T-helper 2 cell treated with Interferon-gamma antibody and Interleukin-4, amounts not matched to agents 100 ng/mL and 5 ng/mL, for 36 hours (primary cell): ENCODE results near the gene CCL28. TPM values are rescaled to one million over a fixed set of nuclear protein-coding genes. Genes with fewer than 3 reads are reported as not detected.
"Not testable (repeated sequence)": the region's sequence is repeated elsewhere in the genome, so short reads cannot be mapped to it uniquely, and the experiment has no call there.

Experiments used
- intact Hi-C: fragments of 100-400 bp; cut with micrococcal nuclease; formaldehyde crosslinking; loops from one replicate; pipeline ENCODE4 v1.15.1; 2023
- total RNA-seq: library from RNA; stranded (reverse); gene quantifications from 2 replicates; pipeline ENCODE4 v1.2.3, GENCODE V29; 2022

Gene CCL28, protein sequence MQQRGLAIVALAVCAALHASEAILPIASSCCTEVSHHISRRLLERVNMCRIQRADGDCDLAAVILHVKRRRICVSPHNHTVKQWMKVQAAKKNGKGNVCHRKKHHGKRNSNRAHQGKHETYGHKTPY
- 15.2 and 16.4 TPM in 2 replicates for total RNA-seq

DNA sequence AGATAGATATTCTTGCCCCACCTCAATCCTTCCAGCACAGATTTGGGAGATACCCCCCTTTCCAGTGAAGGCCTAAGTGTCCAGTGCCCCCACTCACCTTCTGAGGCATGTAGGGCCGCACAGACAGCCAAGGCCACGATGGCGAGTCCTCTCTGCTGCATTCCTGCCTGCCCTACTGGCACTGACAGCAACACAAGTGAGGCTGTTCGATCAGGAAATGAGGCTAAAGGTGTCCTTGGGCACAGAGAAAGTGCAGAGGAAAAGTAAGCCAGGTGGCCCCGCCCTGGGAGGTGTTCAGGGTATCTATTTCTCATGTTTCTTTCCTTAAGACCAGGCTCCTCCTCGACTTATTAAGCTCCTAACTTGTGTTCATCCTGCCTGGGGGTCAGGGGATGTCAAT, at the start of gene CCL28:
TSS of gene CCL28 (minus strand) at position 236 of the 400 bp plus-strand sequence. CDS start at position 161, 75 bp downstream.
- intact Hi-C loops, result no loop called here

DNA sequence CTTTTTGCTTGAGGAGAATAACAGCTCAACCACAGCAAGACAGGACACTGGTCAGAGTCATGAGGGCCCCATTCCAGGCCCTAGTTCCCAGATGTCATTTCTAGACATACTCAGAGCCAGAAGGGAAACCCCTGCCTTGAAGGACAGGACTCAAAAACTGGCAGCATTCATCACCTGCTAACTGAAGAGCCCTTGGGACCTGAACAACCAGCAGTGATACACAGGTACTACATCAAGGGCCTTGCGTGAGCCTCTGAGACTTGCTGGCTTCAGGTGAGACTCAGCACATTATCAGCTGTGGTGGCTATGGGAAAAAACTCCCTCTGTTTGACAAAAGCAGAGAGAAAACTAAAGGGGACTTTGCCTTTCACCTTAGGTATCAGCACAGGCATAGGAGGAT, 48.9 kb upstream of the CCL28 start:
- intact Hi-C loops, result no loop called here

DNA sequence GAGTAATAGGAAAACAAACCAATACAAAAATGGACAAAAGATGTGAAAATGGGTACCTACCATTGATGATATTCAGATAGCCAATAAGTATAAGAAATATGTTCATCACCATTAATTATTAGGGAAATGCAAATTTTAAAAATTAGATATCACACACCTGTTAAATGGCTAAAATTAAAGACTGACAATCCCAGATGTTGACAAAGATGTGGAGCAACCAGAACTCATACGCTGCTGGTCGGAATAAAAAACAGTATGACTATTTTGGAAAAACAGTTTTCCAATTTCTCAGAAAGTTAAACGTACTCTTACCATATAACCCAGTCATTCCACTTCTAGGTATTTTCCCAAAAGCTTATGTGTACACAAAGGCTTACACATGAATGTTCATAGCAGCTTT, 44.4 kb upstream of the CCL28 start:
- intact Hi-C loops, result no loop called here

DNA sequence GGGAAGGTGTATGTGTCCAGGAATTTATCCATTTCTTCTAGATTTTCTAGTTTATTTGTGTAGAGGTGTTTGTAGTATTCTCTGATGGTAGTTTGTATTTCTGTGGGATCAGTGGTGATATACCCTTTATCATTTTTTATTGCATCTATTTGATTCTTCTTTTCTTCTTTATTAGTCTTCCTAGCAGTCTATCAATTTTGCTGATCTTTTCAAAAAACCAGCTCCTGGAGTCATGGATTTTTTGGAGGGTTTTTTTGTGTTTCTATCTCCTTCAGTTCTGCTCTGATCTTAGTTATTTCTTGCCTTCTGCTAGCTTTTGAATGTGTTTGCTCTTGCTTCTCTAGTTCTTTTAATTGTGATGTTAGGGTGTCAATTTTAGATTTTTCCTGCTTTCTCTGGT, 29.4 kb upstream of the CCL28 start:
- intact Hi-C loops, result not testable (repeated sequence)

DNA sequence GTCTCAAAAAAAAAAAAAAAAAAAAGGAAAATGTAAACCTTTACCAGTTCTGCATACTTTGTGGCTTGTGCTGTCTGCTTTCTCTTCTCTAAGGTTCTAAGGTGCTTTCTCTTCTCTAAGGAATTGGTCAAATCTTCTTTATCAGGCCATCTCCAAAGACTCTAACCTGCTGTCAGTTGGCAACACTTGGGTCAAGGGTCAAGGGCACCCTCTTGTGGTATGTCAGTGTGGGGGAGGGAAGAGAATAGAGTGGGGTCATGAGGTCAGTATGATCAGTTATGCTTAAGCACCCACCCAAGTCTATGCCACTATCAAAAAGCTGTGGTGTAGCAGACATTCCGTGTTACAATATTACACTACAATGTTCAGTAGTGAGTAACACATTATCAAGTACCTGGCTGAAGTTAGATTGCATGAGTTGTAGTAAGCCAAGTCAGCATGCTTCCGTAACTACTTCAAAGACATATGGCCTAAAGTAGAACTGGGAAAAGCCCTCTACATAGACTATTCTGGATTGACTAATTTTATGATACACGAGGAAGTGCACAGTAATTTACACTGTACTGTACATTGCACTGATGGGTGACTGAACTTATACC, 25.0 kb upstream of the CCL28 start:
- intact Hi-C loops, result no loop called here

DNA sequence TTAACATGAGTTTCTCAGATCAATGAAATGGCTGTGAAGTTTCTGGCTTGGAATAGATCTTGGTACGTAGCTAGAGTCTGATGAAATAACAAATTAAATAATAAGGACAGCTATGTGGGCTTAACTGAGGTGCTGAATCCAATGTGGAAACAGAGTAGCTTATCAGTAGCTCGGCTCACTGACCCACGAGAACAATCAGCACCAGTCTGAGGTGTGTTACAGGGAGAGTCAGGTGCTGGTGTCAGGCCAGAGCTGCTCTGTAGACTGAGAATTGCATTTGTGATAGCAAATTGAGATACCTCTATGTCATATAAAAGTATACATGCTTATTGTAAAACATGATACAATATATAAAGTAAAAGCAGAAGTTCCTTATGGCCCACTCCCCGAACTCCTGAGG, 21.2 kb upstream of the CCL28 start:
- intact Hi-C loops, result no loop called here

DNA sequence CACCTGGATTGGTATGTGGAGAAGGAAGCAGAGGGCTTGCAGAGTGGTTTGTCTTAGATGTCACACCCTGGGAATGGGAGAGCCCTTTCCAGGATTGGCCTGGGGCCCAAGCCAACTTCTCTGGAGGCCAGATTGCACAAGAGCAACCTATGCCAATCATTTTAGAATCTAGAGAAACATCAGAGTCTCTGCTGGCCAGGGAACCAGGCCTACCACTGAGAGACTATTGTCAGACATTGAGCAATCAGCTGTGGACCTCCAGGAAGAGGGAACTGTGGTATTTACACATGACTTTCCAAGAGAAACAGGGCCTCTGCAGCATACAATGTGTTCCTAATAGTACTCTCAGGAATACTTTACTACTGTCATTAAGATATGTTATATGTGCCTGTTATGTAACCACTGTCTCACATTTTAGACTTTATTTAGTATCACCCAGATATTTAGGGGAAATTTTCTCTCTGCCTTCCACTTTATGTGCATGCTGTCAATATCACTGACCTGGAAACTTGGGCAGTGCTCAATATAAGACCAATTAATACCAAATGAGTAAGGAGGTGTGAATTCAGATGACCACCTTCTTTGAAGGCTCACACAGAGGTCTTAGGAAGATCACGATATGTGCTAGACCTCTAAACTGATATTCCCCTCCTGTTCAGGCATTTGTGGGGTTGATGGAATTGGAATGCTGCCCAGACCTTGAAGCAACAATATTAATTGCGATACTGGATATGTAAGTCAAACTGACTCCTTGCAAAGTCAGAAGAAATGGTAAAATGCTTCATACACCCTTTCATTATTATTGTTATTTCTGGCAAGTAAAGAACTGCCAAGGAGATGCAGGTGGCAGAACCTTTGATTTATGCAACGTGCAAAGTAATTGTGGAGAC, 20.5 kb upstream of the CCL28 start:
- intact Hi-C loops, result no loop called here

DNA sequence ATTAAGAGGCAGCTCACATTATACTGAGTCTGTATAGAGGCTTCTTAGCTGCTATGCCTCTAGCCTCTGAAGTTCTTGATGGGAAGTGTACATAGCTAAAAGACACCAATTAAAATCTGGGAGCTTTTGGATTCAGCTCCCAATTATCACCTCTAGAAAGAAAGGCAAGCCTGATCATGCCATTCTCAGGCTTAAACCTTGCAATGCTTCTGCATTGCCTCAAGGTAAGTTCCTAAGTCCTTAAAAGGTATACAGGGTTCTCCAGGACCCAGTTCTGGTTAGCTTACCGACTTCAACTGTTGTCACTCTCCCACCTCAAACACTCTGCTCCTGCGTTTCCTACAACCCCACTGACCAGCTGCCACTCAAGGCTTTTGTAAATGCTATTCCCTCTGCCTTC, 17.5 kb upstream of the CCL28 start:
- intact Hi-C loops, result no loop called here

DNA sequence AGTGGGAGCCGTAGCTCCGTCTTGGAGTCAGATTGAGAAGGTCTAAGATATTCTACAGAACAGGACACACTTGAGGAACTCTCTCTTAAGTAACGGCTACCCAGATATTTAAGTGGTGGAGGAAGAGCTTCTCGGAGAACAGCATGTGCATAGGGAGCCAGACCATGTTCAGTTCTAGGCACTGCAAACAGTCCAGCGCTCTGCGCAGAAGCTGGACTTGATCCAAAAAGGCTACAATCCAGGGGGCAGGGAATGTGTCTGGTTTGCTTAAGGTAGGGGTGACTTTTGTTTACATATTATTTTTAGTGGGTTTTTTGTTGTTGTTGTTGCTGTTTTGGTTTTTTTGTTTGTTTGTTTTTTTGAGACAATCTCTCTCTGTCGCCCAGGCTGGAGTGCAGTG, 16.8 kb upstream of the CCL28 start:
- intact Hi-C loops, result no loop called here

DNA sequence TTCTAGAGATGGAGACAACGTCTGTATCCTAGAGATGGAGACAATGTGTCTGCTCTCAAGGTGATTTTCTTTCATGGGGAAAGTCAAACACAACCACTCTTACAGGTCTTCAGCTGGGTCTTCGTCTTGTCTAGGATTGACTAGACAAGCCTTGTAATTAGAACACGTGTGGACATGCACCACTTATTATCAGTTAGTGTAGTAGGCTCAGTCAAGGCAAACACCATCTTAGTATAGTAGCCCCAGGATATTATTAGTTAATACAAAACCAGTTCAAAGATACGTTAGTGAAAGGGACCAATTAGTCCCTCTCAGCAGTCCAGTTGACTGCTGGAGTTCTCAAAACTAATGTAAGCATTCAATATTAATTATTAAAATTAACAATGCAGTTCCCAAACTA, 15.1 kb upstream of the CCL28 start:
- intact Hi-C loops, result no loop called here

DNA sequence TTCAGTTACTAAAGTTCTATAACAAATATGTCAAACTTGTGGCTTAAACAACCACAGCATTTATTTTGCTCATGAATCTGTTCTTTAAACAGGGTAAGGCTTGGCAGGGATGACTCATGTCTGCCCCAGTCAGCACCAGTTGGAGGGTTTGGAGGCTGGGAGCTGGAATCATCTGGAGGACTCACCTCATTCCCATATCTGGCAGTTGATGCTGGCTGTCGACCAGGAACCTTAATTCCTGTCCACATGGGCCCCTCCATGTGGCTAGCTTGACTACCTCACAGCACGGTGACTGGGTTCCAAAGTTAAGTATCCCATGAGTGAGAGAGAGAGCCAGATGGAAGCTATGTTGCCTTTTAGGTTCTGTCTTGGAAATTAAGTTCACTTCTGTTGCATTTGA, 13.8 kb upstream of the CCL28 start:
- intact Hi-C loops, result no loop called here

DNA sequence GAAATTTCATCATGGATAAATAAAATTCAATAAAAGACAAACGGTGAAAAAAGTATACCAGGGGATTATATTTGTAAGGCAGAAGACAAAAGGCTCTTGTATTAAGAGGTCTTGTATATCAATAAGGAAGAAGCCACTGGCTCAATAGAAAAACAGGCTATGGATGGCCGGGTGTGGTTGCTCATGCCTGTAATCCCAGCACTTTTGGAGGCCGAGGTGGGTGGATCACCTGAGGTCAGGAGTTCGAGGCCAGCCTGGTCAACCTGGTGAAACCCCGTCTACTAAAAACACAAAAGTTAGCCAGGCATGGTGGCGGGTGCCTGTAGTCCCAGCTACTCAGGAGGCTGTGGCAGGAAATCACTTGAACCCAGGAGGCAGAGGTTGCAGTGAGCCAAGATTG, 10.9 kb upstream of the CCL28 start:
- intact Hi-C loops, result not testable (repeated sequence)

DNA sequence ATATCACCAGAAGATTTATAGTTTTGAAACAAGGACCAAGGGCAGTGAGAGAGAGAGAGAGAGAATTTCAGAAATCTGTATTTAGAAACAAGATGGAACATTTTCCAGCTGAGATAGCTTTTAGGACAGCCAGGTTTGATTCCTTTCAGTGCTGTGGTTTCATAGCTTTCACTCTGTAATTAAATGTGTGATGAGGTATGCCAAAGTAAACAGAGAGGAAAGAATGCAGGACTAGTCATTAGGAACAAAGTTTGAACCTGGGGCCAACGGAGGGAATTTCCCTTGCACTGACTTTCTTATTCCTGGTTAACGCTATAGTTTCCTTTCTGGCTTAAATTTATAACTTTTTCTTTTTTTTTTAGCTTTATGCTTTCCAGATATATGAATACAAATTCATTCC, 10.0 kb upstream of the CCL28 start:
- intact Hi-C loops, result no loop called here

DNA sequence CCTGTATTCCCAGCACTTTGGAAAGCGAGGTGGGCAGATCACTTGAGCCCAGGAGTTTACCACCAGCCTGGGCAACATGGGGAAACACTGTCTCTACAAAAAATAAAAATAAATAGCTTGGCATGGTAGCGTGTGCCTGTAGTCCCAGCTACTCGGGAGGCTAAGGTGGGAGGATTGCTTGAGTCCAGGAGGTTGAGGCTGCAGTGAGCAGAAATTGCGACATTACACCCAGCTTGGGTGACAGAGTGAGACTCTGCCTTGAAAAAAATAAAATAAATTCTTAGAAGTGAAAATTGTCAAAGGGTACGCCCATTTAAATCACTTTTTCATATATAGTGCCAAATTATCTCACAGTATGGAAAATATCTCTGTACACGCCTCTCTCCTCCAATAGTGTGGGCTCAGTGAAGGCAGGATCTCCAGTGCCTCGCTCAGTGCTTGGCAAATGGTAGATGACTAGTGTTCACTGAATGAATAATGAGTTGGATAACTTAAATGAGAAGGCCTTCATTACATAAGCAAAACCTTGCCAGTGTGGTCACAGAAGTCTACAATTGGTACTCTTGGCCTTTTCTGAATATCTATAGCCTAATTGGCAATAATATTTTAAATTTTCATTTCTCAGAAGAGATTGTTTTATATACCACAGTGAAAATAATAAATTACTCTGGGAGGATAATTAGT, 9.4 kb upstream of the CCL28 start:
- intact Hi-C loops, result no loop called here

DNA sequence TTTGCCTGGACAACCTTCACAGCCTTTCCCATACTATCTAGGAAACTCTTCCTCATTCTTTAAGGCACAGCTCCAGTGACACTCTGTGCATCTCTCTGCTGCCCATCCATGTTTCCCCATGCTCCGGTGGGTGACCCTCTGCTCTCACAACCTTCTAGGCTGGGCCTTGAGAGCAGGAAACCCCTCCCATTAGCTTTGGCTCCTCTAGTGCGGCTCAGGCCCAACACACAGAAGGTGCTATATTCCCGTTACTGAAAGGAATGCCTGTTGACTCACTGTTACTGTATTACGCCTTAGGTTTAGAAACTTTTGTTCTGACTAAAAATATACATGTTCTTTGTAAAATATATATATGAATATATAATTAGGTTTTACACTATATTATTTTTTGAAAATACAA, 8.1 kb upstream of the CCL28 start:
- intact Hi-C loops, result no loop called here

DNA sequence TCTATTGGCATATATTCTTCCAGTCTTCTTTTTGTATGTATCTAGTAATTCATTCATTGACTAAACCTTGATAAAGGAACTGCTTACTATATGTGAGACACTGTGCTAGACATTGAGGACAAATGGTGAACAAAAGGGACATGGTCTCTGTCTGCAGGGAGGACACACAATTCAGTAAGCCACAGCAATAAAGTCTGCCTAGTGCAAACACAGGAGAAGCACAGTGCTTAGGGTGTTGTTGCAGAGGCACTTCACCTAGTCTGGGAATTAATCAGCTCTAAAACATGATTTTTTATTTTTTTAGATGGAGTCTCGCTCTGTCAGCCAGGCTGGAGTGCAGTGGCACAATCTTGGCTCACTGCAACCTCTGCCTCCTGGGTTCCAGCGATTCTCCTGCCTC, 6.4 kb upstream of the CCL28 start:
- intact Hi-C loops, result no loop called here

DNA sequence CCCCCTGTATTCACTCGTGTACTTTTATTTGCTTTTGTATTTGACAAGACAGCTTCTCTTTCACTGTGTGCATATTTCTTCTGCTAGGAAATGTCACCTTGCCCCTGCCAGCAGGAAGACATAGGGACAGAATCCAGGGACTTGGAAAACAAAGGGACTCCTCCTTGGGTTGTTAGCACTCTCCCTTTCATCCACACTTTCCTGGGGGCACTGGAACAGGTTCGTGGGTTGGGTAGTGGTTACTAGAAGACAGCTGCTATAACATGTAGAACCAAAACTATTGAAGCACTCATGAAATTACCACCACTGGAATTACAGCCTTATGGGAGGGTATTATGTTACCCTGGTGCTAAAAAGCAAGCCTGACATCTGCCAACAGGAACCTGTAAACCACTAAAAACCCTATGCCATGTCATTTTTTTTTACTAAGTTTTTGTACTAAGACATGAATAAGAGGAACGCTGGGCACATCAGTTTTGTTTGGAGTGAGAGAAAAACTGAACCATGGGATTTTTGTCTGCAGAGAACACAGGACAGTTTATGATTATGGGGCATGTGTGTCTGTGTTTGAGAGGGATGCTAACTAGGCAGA, 4.7 kb upstream of the CCL28 start:
- intact Hi-C loops, result no loop called here

DNA sequence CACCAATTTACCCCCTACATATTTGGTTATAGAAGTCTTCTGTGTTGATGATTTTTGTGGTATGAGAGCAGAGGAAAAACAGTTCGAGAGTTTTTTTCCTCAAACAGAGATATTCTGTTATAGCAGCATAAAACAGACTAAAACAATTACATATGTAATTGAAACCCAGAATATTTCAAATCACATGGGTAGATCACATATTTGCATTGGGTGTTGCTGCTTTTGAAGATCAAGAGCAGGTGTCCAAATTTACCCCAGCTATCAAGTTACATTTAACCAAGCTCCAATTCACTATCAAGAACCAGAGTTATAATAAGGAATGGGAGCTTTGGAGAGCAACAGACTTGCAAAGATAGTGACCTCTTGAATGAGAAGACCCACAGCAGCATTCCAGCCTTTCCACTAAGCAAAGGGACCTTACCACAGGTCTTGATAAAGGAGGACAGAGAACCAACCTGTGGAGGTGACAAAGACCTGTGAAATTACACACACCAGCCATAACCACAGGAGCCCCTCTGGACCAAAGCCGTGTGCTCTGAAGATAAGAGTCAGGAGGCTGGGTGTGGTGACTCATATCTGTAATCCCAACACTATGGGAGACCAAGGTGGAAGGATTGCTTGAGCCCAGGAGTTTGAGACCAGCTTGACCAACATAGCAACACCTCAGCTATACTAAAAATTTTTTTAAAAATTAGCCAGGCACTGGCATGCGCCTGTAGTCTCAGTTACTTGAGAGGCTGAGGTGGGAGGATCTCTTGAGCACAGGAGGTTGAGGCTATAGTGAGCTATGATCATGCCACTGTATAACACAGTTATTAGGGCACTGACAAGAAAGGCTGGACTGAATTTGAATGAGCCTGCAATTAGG, 4.0 kb upstream of the CCL28 start:
- intact Hi-C loops, result no loop called here

DNA sequence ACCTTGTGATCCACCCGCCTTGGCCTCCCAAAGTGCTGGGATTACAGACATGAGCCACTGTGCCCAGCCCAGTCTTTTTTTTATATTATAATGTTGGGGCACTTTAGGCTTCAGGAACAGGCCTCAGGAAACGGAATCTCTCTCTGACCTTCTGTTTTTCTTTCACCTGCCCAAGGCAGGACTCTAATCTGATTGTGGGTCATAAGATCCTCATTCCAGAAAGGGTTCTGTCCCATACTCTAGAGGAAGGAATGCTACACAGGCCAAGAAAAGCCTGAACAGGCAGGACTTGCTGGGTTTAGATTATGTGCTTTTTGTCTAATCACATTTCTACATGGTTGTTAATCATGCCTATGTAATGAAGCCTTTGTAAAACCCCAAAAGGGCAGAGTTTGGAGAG, 1.8 kb upstream of the CCL28 start:
- intact Hi-C loops, result no loop called here

DNA sequence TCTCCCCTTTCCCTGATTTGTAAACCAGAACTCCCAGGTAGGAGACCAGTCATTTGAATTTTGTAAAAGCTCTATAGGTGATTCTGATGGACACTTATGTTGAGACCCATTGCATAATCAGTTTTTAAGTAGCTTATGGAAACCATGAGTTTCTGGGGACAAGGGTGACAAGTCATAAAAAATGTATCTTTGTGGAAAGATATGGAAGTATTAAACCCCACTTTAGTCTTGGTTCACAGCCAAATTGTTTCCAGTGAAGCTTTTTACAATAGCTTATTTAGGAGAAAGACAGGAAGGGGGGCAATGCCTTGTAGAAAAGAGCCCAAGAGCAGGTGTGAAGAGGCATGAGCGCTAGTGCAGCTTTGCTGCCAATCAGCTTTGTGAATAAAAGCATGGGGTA, 453 bp upstream of the CCL28 start:
- intact Hi-C loops, result no loop called here

DNA sequence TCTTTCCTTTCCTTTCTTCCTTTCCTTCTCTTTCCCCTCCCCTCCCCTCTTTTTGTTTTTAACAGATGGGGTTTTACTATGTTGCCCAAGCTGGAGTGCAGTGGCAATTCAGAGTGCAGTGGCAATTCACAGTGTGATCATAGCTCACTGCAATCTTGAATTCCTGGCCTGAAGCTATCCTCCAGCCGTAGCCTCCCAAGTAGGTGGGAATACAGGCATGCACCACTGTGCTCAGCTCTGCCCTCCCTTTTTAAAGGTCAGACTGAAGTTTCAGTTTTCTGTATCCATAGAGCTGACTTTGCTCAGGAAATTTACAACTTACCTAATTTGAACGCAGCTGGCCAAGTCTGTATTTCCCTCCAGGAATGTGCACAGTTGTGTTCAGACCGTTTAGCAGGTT, 696 bp downstream of the CCL28 start:
- intact Hi-C loops, result no loop called here
